Neuronal stem cell (in vitro differentiated cells): ENCODE data around the gene PMFBP1.

Experiments
- DNase-seq: peaks from one replicate; pipeline ENCODE4 v3.0.0-alpha.2; 2013; ENCODE audit warnings: low spot score
- H2AFZ ChIP-seq: one replicate; pipeline ENCODE4 v1.6.1; 2013; ENCODE audit warnings: mild to moderate bottlenecking, low read length, inconsistent platforms
- H2AK5ac ChIP-seq: 2 replicates; pipeline ENCODE4 v1.6.1; 2013; ENCODE audit warnings: low read depth, mild to moderate bottlenecking, inconsistent platforms, low read length, moderate library complexity, mixed read lengths
- H2BK120ac ChIP-seq: 2 replicates; pipeline ENCODE4 v1.6.1; 2013; ENCODE audit warnings: low read depth, mild to moderate bottlenecking, inconsistent platforms, low read length, moderate library complexity, mixed read lengths
- H2BK12ac ChIP-seq: one replicate; pipeline ENCODE4 v1.6.1; 2013; ENCODE audit warnings: low read length, inconsistent platforms
- H2BK15ac ChIP-seq: 2 replicates; pipeline ENCODE4 v1.6.1; 2013; ENCODE audit warnings: mild to moderate bottlenecking, low read length, inconsistent platforms, mixed read lengths
- H2BK5ac ChIP-seq: one replicate; pipeline ENCODE4 v1.6.1; 2013; ENCODE audit warnings: inconsistent platforms, mild to moderate bottlenecking, low read length, moderate library complexity
- H3K14ac ChIP-seq: one replicate; pipeline ENCODE4 v1.6.1; 2013; ENCODE audit warnings: low read length, inconsistent platforms
- H3K18ac ChIP-seq: 2 replicates; pipeline ENCODE4 v1.6.1; 2013; ENCODE audit warnings: low read length, inconsistent platforms
- H3K23ac ChIP-seq: 2 replicates; pipeline ENCODE4 v1.6.1; 2013; ENCODE audit warnings: low read depth, mild to moderate bottlenecking, mixed read lengths, low read length, inconsistent platforms; ENCODE audit not compliant: poor library complexity
- H3K27ac ChIP-seq: replicated peaks from 3 replicates; pipeline ENCODE4 v1.5.1; 2013; ENCODE audit warnings: low read length, inconsistent platforms
- H3K27me3 ChIP-seq, 3 experiments: 2 replicates each; pipeline ENCODE4 v1.6.1; 2013; ENCODE audit warnings: low read length in 3 of 3, mild to moderate bottlenecking in 2 of 3, inconsistent platforms in 1 of 3, low read depth in 1 of 3, mixed read lengths in 1 of 3, moderate library complexity in 1 of 3; ENCODE audit not compliant: control insufficient read depth in 3 of 3, insufficient read depth in 3 of 3
- H3K36me3 ChIP-seq, 2 donors: replicated peaks in 1 of 2; 2 replicates each; pipeline ENCODE4 v1.6.1; 2013; ENCODE audit warnings: low read length in 2 of 2; ENCODE audit not compliant: control insufficient read depth in 2 of 2, insufficient read depth in 2 of 2
- H3K4ac ChIP-seq: 2 replicates; pipeline ENCODE4 v1.6.1; 2013; ENCODE audit warnings: inconsistent platforms, mild to moderate bottlenecking, low read length, moderate library complexity
- H3K4me1 ChIP-seq, 2 donors: 1 replicate in 1 of 2; 2 replicates in 1 of 2; pipeline ENCODE4 v1.6.1; 2013; ENCODE audit warnings: low read length in 2 of 2, low read depth in 1 of 2; ENCODE audit not compliant: control insufficient read depth in 2 of 2, insufficient read depth in 1 of 2
- H3K4me2 ChIP-seq: one replicate; pipeline ENCODE4 v1.6.1; 2013; ENCODE audit warnings: mild to moderate bottlenecking, low read length, inconsistent platforms; ENCODE audit not compliant: insufficient read depth, poor library complexity, severe bottlenecking
- H3K4me3 ChIP-seq, 2 donors: 2 replicates each; pipeline ENCODE4 v1.5.1; 2013; ENCODE audit warnings: low read length in 2 of 2, mild to moderate bottlenecking in 2 of 2, inconsistent platforms in 1 of 2, moderate library complexity in 1 of 2
- H3K79me1 ChIP-seq: one replicate; pipeline ENCODE4 v1.6.1; 2013; ENCODE audit warnings: low read depth, mild to moderate bottlenecking, inconsistent platforms, low read length, moderate library complexity
- H3K9ac ChIP-seq: one replicate; pipeline ENCODE4 v1.6.1; 2013; ENCODE audit warnings: mild to moderate bottlenecking, low read depth, low read length, inconsistent platforms; ENCODE audit not compliant: poor library complexity
- H3K9me3 ChIP-seq, 2 donors: replicated peaks in 1 of 2; 2 replicates each; pipeline versions ENCODE3 to v1.6.1; 2013; ENCODE audit warnings: low read length in 2 of 2, mild to moderate bottlenecking in 2 of 2, inconsistent platforms in 1 of 2, low read depth in 1 of 2, mixed read lengths in 1 of 2, moderate library complexity in 1 of 2; ENCODE audit not compliant: control insufficient read depth in 2 of 2, insufficient read depth in 1 of 2
- H4K8ac ChIP-seq: one replicate; pipeline ENCODE4 v1.6.1; 2013; ENCODE audit warnings: low read depth, mild to moderate bottlenecking, inconsistent platforms, low read length, moderate library complexity
- H4K91ac ChIP-seq: one replicate; pipeline ENCODE4 v1.6.1; 2013; ENCODE audit warnings: low read length, low read depth, mild to moderate bottlenecking, inconsistent platforms; ENCODE audit not compliant: poor library complexity
- WGBS, 2 donors: extraction: QIAGEN DNeasy Blood & Tissue Kit; methylation state at CpG; one replicate each; pipeline ENCODE4 v1.1.7; 2013; ENCODE audit warnings: missing lambda C conversion rate in 2 of 2, mixed read lengths in 1 of 2; ENCODE audit not compliant: insufficient read length in 2 of 2, insufficient replicate concordance in 1 of 2; ENCODE audit errors: extremely low coverage in 2 of 2; 5-methylcytosine and 5-hydroxymethylcytosine counted together

Gene PMFBP1

GRCh38 chr16:72129976-72130656, 41.8 kb downstream of the PMFBP1 start:
- no peak overlapping the region for H2AFZ ChIP-seq
- H3K14ac ChIP-seq = no peak overlapping the region

GRCh38 chr16:72128701-72129100, 43.3 kb downstream of the PMFBP1 start:
- Histone ChIP-seq H4K91ac (no peak overlapping the region), H2BK12ac (no peak overlapping the region), H3K9ac (no peak overlapping the region), H2AFZ (no peak overlapping the region), H3K79me1 (no peaks in the 10 kb centered on the region), H3K4me2 (no peak overlapping the region), H3K9me3 (no peaks in the 10 kb centered on the region), H3K27ac (no peak overlapping the region), H3K23ac (no peak overlapping the region), H2BK15ac (no peak overlapping the region), H2AK5ac (no peak overlapping the region), H3K4me3 (no peak overlapping the region), H3K27me3 (no peaks in the 10 kb centered on the region), H3K4ac (no peak overlapping the region), H3K4me1 (peaks cover 8 to 13% of the 10 kb centered on the region in 2 donors), H2BK5ac (no peak overlapping the region), H3K14ac (no peak overlapping the region), H3K18ac (no peak overlapping the region), H3K36me3 (peaks cover 0 to 5% of the 10 kb centered on the region in 2 donors), H4K8ac (no peak overlapping the region), H2BK120ac (no peak overlapping the region)
- no CpG with 5 or more reads among the region's 9 CpGs for WGBS, 2 donors
- DNase-seq = no peak

More at GRCh38 chr16:72129976-72130656, 41.8 kb downstream of the PMFBP1 start:
- no peak overlapping the region for H2BK12ac ChIP-seq
- no peak overlapping the region for H2BK120ac ChIP-seq
- no peaks in the 10 kb centered on the region for H3K79me1 ChIP-seq
- no peak for DNase-seq
- no peak overlapping the region for H4K8ac ChIP-seq
- no peaks in the 10 kb centered on the region for H3K9me3 ChIP-seq
- H2BK15ac ChIP-seq = no peak overlapping the region
- H3K9ac ChIP-seq = no peak overlapping the region
- no peak overlapping the region for H3K27ac ChIP-seq
- H3K4me2 ChIP-seq = no peak overlapping the region
- no peak overlapping the region for H4K91ac ChIP-seq
- no peak overlapping the region for H2AK5ac ChIP-seq
- no peak overlapping the region for H3K23ac ChIP-seq
- H3K18ac ChIP-seq = no peak overlapping the region
- no CpG with 5 or more reads among the region's 7 CpGs for WGBS, 2 donors
- H3K4me1 ChIP-seq = peaks cover 6 to 8% of the 10 kb centered on the region in 2 donors
- no peak overlapping the region for H2BK5ac ChIP-seq
- H3K27me3 ChIP-seq = no peaks in the 10 kb centered on the region
- peaks cover 0 to 5% of the 10 kb centered on the region in 2 donors for H3K36me3 ChIP-seq
- H3K4me3 ChIP-seq = no peak overlapping the region
- no peak overlapping the region for H3K4ac ChIP-seq

- H3K79me1 ChIP-seq = no peaks in the 10 kb centered on the region
- H4K91ac ChIP-seq = no peak overlapping the region
- H4K8ac ChIP-seq = no peak overlapping the region
- H2BK15ac ChIP-seq = no peak overlapping the region
- H2AFZ ChIP-seq = no peak overlapping the region
- no peak overlapping the region for H3K27ac ChIP-seq
- DNase-seq = no peak
- H3K27me3 ChIP-seq = no peaks in the 10 kb centered on the region
- H2BK12ac ChIP-seq = no peak overlapping the region
- peaks cover 8 to 13% of the 10 kb centered on the region in 2 donors for H3K4me1 ChIP-seq
- H3K4ac ChIP-seq = no peak overlapping the region
- H3K23ac ChIP-seq = no peak overlapping the region
- H3K4me2 ChIP-seq = no peak overlapping the region
- no peak overlapping the region for H3K4me3 ChIP-seq
- H2AK5ac ChIP-seq = no peak overlapping the region
- no peak overlapping the region for H3K18ac ChIP-seq
- no peak overlapping the region for H3K14ac ChIP-seq
- peaks cover 0 to 5% of the 10 kb centered on the region in 2 donors for H3K36me3 ChIP-seq
- no peak overlapping the region for H2BK5ac ChIP-seq
- H3K9ac ChIP-seq = no peak overlapping the region
- no peak overlapping the region for H2BK120ac ChIP-seq
- no CpG with 5 or more reads among the region's 2 CpGs for WGBS, 2 donors
- H3K9me3 ChIP-seq = peaks cover 0 to 2% of the 10 kb centered on the region in 2 donors
Observed at GRCh38 chr16:72126429-72126765, 45.6 kb downstream of the PMFBP1 start.

- no peak overlapping the region for H2AK5ac ChIP-seq
- H3K4me2 ChIP-seq = no peak overlapping the region
- no peak overlapping the region for H3K27ac ChIP-seq
- no CpG with 5 or more reads among the region's 9 CpGs for WGBS, 2 donors
- H4K91ac ChIP-seq = no peak overlapping the region
- H3K4me1 ChIP-seq = peaks cover 6 to 13% of the 10 kb centered on the region in 2 donors
- no peak overlapping the region for H3K14ac ChIP-seq
- no peak overlapping the region for H3K9ac ChIP-seq
- H3K18ac ChIP-seq = no peak overlapping the region
- no peaks in the 10 kb centered on the region for H3K27me3 ChIP-seq
- H3K9me3 ChIP-seq = peaks cover 0 to 2% of the 10 kb centered on the region in 2 donors
- peak overlapping the region; percentile 79 for H2AFZ ChIP-seq
- no peak for DNase-seq
- H3K4me3 ChIP-seq = no peak overlapping the region
- H2BK15ac ChIP-seq = no peak overlapping the region
- no peak overlapping the region for H3K4ac ChIP-seq
- no peak overlapping the region for H3K23ac ChIP-seq
- no peak overlapping the region for H2BK120ac ChIP-seq
- H4K8ac ChIP-seq = no peak overlapping the region
- peaks cover 0 to 5% of the 10 kb centered on the region in 2 donors for H3K36me3 ChIP-seq
- no peak overlapping the region for H2BK5ac ChIP-seq
- H2BK12ac ChIP-seq = no peak overlapping the region
- no peaks in the 10 kb centered on the region for H3K79me1 ChIP-seq
Observed at GRCh38 chr16:72125635-72126428, 46.1 kb downstream of the PMFBP1 start.
